K562 (cell line): Measurements from ENCODE around the gene CD48. TPM values are rescaled to one million over a fixed set of nuclear protein-coding genes. Genes with fewer than 3 reads are reported as not detected.
"Not testable (repeated sequence)": the region's sequence is repeated elsewhere in the genome, so short reads cannot be mapped to it uniquely, and the experiment has no call there.

Source experiments
- ATAC-seq: fragments of 200-7000 bp; cut with Tn5 transposase; 3 replicates; pipeline ENCODE4 v1.9.1; 2020; ENCODE audit warnings: moderate library complexity
- BruUV-seq: library from RNA; stranded (reverse); fragments of 400-500 nt; replicated peaks from 2 replicates; lab custom pipeline; 2021; lab: Mats Ljungman, UMichigan
- CTCF ChIA-PET: fragments of 300-600 bp; formaldehyde crosslinking; extraction: SDS; loops from one replicate; lab custom pipeline; 2021; ENCODE audit warnings: low intra/inter-chr PET ratio; lab: Yijun Ruan, JAX
- POLR2A ChIA-PET: fragments of 300-600, 350-650 bp; sonication (Branson Sonifier 250); formaldehyde crosslinking; extraction: SDS; loops from one replicate; lab custom pipeline; 2021; ENCODE audit warnings: antibody characterized with exemption, inconsistent platforms; lab: Yijun Ruan, JAX
- DNase-seq, 4 experiments: peaks; one replicate each; pipeline versions ENCODE4 v3.0.0 to v3.0.0-alpha.2; 2011 to 2018; ENCODE audit warnings: low spot score in 3 of 4, mixed read lengths in 3 of 4; ENCODE audit errors: extremely low read depth in 1 of 4
- FAIRE-seq: peaks from 2 replicates; lab custom pipeline; 2011; peaks lifted over from hg19 to GRCh38; lab: Jason Lieb, UNC
- H2AFZ ChIP-seq: 2 replicates; pipeline ENCODE4 v1.6.0; 2011; ENCODE audit warnings: low read depth, low read length, control low read depth, inconsistent platforms
- H3K27ac ChIP-seq: fragments of 200-600 bp; 3 replicates; pipeline ENCODE4 v1.8.0; 2011; ENCODE audit warnings: low read depth, mild to moderate bottlenecking, control low read depth, inconsistent platforms, low read length, moderate library complexity, mixed read lengths; ENCODE audit errors: extremely low read depth
- H3K27me3 ChIP-seq, 2 experiments: fragments of 300-600 bp in 1 of 2; 2 replicates in 1 of 2; 3 replicates in 1 of 2; pipeline versions ENCODE4 v1.6.0 to v1.8.0; 2011; ENCODE audit warnings: inconsistent platforms in 2 of 2, low read length in 2 of 2, mild to moderate bottlenecking in 1 of 2, mixed read lengths in 1 of 2, moderate library complexity in 1 of 2; ENCODE audit not compliant: control insufficient read depth in 2 of 2, insufficient read depth in 2 of 2
- H3K36me3 ChIP-seq: fragments of 300-600 bp; 3 replicates; pipeline ENCODE4 v1.8.0; 2011; ENCODE audit warnings: mild to moderate bottlenecking, low read length, inconsistent platforms; ENCODE audit not compliant: control insufficient read depth, insufficient read depth
- H3K4me1 ChIP-seq, 2 experiments: fragments of 200-600 bp in 1 of 2; replicated peaks in 1 of 2; 2 replicates in 1 of 2; 3 replicates in 1 of 2; pipeline versions ENCODE4 v1.5.1 to v1.8.0; 2011; ENCODE audit warnings: inconsistent platforms in 2 of 2, low read length in 2 of 2, mild to moderate bottlenecking in 1 of 2, mixed read lengths in 1 of 2, moderate library complexity in 1 of 2; ENCODE audit not compliant: control insufficient read depth in 2 of 2, insufficient read depth in 2 of 2
- H3K4me2 ChIP-seq: 2 replicates; pipeline ENCODE4 v1.6.1; 2011; ENCODE audit warnings: low read length, control low read depth, inconsistent platforms, mixed read lengths; ENCODE audit not compliant: insufficient read depth
- H3K4me3 ChIP-seq: fragments of 200-600 bp; sonication (generic), shearing (Covaris generic); 2 replicates; pipeline ENCODE4 v1.5.1; 2016; ENCODE audit warnings: control low read depth, inconsistent platforms
- H3K79me2 ChIP-seq: fragments of 200-600 bp; 3 replicates; pipeline ENCODE4 v1.8.0; 2011; ENCODE audit warnings: low read length, inconsistent platforms; ENCODE audit not compliant: control insufficient read depth, insufficient read depth
- H3K9ac ChIP-seq, 2 experiments: 2 replicates each; pipeline versions ENCODE4 v1.6.0 to v1.6.1; 2011; ENCODE audit warnings: low read depth in 2 of 2, low read length in 2 of 2, control low read depth in 1 of 2, inconsistent platforms in 1 of 2, mild to moderate bottlenecking in 1 of 2, mixed read lengths in 1 of 2; ENCODE audit not compliant: insufficient read depth in 1 of 2
- H3K9me1 ChIP-seq: one replicate; pipeline ENCODE4 v1.6.0; 2011; ENCODE audit warnings: inconsistent platforms, mild to moderate bottlenecking, low read length, moderate library complexity; ENCODE audit not compliant: control insufficient read depth, insufficient read depth
- H3K9me3 ChIP-seq: replicated peaks from 2 replicates; pipeline ENCODE4 v1.5.1; 2011; ENCODE audit warnings: low read depth, low read length, inconsistent platforms; ENCODE audit not compliant: control insufficient read depth, insufficient read depth
- H4K20me1 ChIP-seq: replicated peaks from 2 replicates; pipeline ENCODE4 v1.6.1; 2011; ENCODE audit warnings: low read length, inconsistent platforms, mixed read lengths; ENCODE audit not compliant: control insufficient read depth, insufficient read depth
- BCOR ChIP-seq: fragments of 450-650 bp; IDR thresholded peaks from 2 replicates; pipeline ENCODE4 v1.6.1; 2016
- KAT8 ChIP-seq: fragments of 450-650 bp; IDR thresholded peaks from 2 replicates; pipeline ENCODE4 v1.6.1; 2016; ENCODE audit warnings: low read depth, mild to moderate bottlenecking
- MITF ChIP-seq: IDR thresholded peaks from 2 replicates; pipeline ENCODE4 v1.6.1; 2014; ENCODE audit warnings: antibody characterized with exemption
- NCOA6 ChIP-seq: fragments of 450-650 bp; IDR thresholded peaks from 2 replicates; pipeline ENCODE4 v1.6.1; 2017; ENCODE audit warnings: mild to moderate bottlenecking
- PTTG1 ChIP-seq: fragments of 450-650 bp; IDR thresholded peaks from 2 replicates; pipeline ENCODE4 v1.6.1; 2016; ENCODE audit warnings: low read depth, mild to moderate bottlenecking, missing genetic modification characterization, missing compliant biosample characterization
- PYGO2 ChIP-seq: fragments of 450-650 bp; IDR thresholded peaks from 2 replicates; pipeline ENCODE4 v1.6.1; 2016; ENCODE audit warnings: mild to moderate bottlenecking, missing genetic modification characterization, moderate library complexity, missing compliant biosample characterization
- ZNF146 ChIP-seq: IDR thresholded peaks from one replicate; pipeline ENCODE4 v1.6.1; 2018; ENCODE audit warnings: missing compliant biosample characterization; ENCODE audit not compliant: unreplicated experiment
- WGBS: fragments of 100-300 bp; shearing (Covaris generic); methylation state at CpG from one replicate; pipeline ENCODE4 v1.1.6; 2016; ENCODE audit warnings: low coverage, mixed read lengths; ENCODE audit not compliant: insufficient coverage; ENCODE audit errors: missing lambda C conversion rate; 5-methylcytosine and 5-hydroxymethylcytosine counted together
- in situ Hi-C: fragments of 300-500 bp; cut with MboI; formaldehyde crosslinking; loops from 4 replicates; pipeline ENCODE4 v1.15.0; 2018; ENCODE audit warnings: inconsistent platforms, mixed read lengths
- intact Hi-C: fragments of 100-400 bp; cut with micrococcal nuclease; formaldehyde crosslinking; loops from 2 replicates; pipeline ENCODE4 v1.14.2; 2022
- polyA plus RNA-seq, 8 experiments: library from polyadenylated mRNA; depleted of rRNA in 4 of 8; stranded (reverse) in 5 of 8; unstranded in 3 of 8; fragments of >200 nt; fragmentation: Nextera tagmentation in 2 of 8; fragmentation: Illumina TruSeq in 1 of 8; extraction: Ambion mirVana in 2 of 8; extraction: Trizol in 1 of 8; gene quantifications; 2 replicates each; pipeline versions ENCODE4 v1.2.1 to v1.2.3, GENCODE V29; 2011 to 2014; ENCODE audit warnings: inconsistent platforms in 1 of 8, missing spikeins in 1 of 8
- total RNA-seq, 7 experiments: library from RNA; depleted of rRNA in 6 of 7; stranded (reverse); fragments of >200 nt in 6 of 7; fragmentation: Illumina TruSeq in 2 of 7; extraction: Trizol in 2 of 7; gene quantifications; 2 replicates each; pipeline versions ENCODE4 v1.2.1 to v1.2.3, GENCODE V29; 2011 to 2021; ENCODE audit warnings: low replicate concordance in 1 of 7

The CD48 gene
- total and polyA plus RNA-seq, 9 of the 15 experiments (the other 6 are each of a cell fraction or from before 2014, with no cell fraction given) = 0.10 to 0.42 (median 0.29) TPM; not detected in 3

GRCh38 chr1:160731564-160731963 is 19.9 kb upstream of the CD48 start:
- 0 out of 2 replicates have a peak, but pooled peaks have one; percentile 28 for TF ChIP-seq BCOR
- peak; percentile 86 for TF ChIP-seq ZNF146
- WGBS = 0% methylated on average over 2 of the region's 2 CpGs
- FAIRE-seq, H3K4me1 ChIP-seq, H3K4me3 ChIP-seq, POLR2A ChIA-PET, H3K79me2 ChIP-seq, ATAC-seq, H3K27ac ChIP-seq, H3K9me1 ChIP-seq, intact Hi-C loops, DNase-seq, H2AFZ ChIP-seq, H3K4me2 ChIP-seq, H3K9me3 ChIP-seq, BruUV-seq, H4K20me1 ChIP-seq, H3K36me3 ChIP-seq, H3K9ac ChIP-seq, in situ Hi-C loops, H3K27me3 ChIP-seq, CTCF ChIA-PET: not testable (repeated sequence)

GRCh38 chr1:160727316-160727640 is 15.7 kb upstream of the CD48 start:
- in situ Hi-C loops = no loop called here
- H3K27me3 ChIP-seq = no peaks in the 10 kb centered on the region; a peak in 1 of 5 replicates
- CTCF ChIA-PET = interaction anchor here (0.5 to 1.7 kb wide), 4 partner anchors 41 to 296 kb away, joined by 3 to 8 read pairs (median 6); no protein-coding TSS in a partner anchor

More at GRCh38 chr1:160727316-160727640, 15.7 kb upstream of the CD48 start:
- Histone ChIP-seq H3K9me3 (no peaks in the 10 kb centered on the region), H3K4me2 (no peak overlapping the region), H3K9me1 (no peaks in the 10 kb centered on the region), H3K27ac (no peak overlapping the region), H3K9ac (no peak overlapping the region), H3K36me3 (no peaks in the 10 kb centered on the region), H3K4me3 (no peak overlapping the region), H3K4me1 (peaks cover 0 to 8% of the 10 kb centered on the region in 2 experiments; a peak in 2 of 5 replicates), H4K20me1 (no peaks in the 10 kb centered on the region), H3K79me2 (no peaks in the 10 kb centered on the region), H2AFZ (peak overlapping the region; percentile 90)
- intact Hi-C loops = loop anchor here (1.0 to 10.0 kb wide), 3 partner anchors 103 to 408 kb away; partner anchors contain the start of gene DEDD
- no TSS peak for BruUV-seq
- DNase-seq (no peak), ATAC-seq (no peak), FAIRE-seq (no peak)
- TF ChIP-seq KAT8 (no peak), PTTG1 (tag) (0 out of 2 replicates have a peak, but pooled peaks have one; percentile 42), MITF (no peak), PYGO2 (tag) (peak; percentile 38; the same call in 1 of the 2 replicates), NCOA6 (no peak)
- POLR2A ChIA-PET = interaction anchor here (0.7 to 1.6 kb wide), 3 partner anchors 41 to 134 kb away, joined by 3 to 4 read pairs (median 3); no protein-coding TSS in a partner anchor
